Dermis microvascular lymphatic vessel endothelial cell (primary cell): Measurements from ENCODE around the gene MATN1. TPM values are rescaled to one million over a fixed set of nuclear protein-coding genes. Genes with fewer than 3 reads are reported as not detected.

Experiments
- DNase-seq, 2 donors: peaks; one replicate each; pipeline versions ENCODE4 v3.0.0 to v3.0.0-alpha.2; 2010; ENCODE audit warnings: low read depth in 2 of 2
- total RNA-seq: library from RNA; depleted of rRNA; stranded (reverse); fragments of >200 nt; gene quantifications from 2 replicates; pipeline ENCODE4 v1.2.1, GENCODE V29; 2014

MATN1 gene
- total RNA-seq, 1 donor from 2014 or later: under 0.01 TPM

DNA sequence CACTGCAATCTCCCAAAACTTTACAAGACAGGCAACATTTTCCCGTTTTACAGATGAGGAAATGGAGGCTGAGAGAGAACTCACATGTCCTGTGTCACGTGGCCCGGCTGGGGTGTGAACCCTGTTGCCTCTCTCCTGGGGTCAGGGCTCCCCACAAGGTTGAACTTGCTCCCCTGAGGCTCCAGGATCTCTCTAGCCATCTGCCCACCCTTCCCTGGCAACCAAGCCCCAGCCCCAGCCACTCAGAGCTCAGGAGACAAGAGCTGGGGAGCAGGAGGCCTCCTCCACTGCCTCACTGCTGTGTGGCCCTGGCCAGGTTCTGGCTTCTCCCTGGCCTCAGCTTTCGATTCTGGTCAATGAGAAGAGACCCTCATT lies 22.4 kb upstream of the MATN1 start:
- DNase-seq: no peak

DNA sequence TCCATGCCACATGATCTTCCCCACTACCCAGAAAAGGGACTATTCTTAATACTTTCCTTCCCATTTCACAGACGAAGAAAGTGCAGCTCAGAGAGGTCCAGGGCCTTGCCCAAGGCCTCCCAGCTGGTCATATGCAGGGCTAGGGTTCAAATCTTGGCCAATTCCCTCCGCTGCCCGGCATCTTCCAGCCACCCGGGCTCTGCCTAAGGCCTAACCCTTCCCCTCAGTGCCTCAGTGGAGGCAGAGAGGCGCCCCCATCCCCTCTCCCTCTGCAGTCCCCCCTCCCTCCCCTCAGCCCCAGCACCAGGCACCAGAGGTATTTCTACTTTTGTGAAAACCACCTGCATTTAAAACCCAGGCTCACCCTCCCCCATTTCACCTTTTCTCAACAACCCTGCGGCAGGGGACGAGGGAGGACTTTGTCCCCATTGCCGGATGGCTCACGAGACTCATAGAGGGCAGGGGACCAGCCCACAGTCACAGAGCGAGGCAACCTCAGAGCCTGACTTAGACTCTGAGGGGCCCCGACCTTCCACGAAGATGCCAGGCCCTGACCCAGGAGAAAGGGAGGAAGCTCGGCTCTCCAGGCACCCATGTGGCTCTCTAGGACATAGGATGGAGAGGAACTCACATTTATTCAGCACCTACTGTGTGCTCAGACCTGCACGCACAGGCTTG lies 21.9 kb upstream of the MATN1 start:
- no peak for DNase-seq

DNA sequence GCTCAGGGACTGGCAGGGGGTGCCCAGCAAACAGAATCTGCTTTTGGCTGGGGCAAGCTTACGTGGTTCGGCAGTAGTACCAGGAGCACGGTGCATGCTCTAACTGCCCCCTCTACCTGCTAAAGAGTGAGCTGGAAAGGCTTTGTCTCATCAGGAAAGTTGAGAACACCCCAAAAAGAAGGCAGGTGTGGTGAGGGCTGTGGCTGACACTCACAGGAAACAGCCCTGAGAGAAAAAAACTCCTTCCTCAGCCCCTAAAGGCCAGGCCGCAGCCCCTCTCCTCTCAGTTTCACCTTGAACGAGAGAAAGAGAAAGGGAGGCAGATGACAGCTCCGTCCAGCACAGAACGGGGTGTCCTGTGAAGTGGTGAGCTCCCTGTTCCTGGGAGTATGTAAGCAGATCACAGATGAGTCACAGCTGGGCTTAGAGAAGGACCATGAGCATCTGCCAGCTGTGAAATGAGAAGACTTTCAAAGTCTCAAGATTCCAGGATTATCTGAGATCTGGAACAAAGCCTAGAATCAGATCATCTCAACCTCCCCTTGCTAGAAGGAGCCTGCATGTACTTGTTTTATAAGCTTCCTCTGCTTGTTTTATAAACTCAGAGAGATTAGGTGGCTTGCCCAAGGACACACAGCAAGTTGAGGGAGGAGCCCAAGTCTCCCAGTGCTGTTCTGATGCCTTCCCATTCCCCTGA lies 20.8 kb upstream of the MATN1 start:
- no peak for DNase-seq

DNA sequence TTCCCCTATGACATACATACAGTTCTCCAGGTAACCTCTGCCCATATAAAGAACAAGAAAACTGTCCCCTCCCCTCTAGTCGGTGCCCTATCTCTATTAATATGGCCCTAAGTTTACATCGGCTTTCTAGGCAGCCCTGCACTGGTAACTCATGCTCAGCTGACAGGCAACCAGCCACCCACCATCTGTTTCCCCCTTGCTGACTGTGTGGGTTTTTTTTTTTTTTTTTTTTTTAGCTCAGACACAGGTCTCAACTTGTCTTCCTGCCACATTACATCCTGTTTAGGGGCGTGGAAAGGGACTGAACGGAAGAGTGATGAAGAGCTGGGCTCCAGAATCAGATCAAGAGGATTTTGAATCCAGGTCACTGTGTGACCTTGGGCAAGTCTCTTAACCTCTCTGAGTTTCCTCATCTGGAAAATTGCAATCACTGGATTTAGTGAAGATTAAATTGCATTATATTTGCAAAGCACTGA lies 20.2 kb upstream of the MATN1 start:
- peak; percentile 85 to 91 for DNase-seq

- no peak for DNase-seq
These were observed 19.7 kb upstream of the MATN1 start for GRCh38 chr1:30742963-30743559.

GRCh38 chr1:30742300-30742962 lies 19.0 kb upstream of the MATN1 start:
- no peak for DNase-seq

DNA sequence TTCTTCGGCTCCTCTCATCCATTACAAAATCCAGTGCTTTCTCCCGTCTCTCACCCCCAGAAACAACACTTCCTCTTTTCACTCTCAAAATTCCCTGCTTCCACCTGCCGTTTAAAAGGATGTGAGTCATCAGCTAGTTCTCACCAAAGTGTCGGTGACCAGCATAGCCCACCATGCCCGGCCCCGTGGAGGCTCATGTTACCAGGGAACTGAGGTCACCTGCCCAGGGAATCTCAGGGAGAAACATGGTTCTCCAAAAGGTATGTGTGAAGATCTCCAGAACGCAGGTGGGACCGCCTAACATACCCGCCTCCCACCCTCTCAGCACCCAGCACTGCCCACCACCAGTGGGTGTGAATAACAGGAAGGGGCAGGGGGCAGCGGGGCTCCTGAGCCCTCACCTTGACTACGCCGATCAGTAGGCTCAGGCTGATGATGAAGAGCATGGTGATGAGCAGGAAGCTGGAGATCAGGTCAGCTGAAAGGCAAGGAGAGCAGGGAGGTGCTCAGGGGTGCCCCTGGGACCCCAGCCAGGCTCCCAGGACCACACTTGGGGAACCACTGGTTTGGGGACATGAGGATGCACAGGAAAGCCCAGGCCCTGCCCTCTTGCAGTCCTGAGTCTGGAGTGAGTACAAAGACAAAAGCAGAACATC lies 18.0 kb upstream of the MATN1 start:
- peak in 1 of 2 donors; percentile 74 for DNase-seq

- DNase-seq: no peak
These were observed 17.2 kb upstream of the MATN1 start for GRCh38 chr1:30740251-30741238.

DNA sequence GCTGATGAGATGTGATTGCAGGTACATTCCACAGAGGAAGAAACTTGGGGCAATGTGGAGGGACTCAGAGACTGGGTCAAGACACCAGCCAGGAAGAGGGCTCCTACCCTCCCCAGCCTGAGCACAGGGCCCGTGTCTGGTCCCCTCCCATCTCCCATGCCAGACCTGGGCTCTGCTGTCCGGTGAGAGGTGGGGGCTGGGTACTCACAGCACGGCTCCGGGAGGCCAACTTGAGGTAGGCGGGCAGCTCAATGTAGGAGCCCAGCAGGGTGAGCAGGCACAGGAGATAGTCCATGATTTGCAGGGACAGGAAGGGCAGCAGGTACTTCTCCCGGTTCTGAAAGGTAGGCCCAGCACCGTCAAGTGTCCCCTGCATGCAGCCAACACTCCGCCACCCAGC lies 16.2 kb upstream of the MATN1 start:
- no peak for DNase-seq

DNA sequence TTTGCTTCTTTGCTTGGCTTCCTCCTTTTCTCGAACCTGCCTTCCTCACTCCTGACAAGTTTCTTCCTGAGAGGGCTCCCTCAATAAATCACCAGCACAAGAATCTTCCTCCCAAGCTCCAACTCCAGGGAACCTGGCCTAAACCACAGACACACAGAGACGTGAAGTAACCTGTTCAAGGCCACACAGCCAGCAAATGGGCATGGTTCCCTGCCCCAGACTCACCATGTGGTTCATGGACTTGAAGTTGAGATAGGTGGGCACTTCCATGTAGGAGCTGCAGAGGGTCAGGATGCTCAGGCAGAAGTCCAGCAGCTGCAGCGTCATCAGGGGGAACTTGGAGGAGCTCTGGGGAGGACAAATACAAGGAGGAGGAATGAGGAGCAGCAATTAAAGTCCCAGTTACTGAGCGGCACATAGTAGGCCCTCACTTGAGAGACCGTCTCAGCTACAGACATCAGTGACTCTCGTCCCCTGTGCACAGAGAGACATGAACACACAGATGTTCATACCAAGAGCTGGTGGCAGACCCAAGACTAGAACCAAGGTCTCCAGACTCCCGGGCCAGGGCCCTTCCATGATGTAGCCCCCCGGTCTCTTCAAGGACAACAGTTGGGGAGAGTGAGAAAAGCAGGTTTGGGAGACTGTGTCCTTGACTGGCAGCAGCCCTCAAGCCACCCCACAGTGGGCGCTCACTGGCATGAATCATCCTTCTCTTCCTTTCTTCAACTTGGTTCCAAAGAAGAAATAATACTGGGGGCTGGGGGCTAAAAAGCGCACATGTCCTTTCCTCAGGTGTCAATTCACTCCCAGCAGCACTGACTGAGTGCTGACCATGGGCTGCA lies 15.6 kb upstream of the MATN1 start:
- no peak for DNase-seq

GRCh38 chr1:30738040-30738714 lies 14.8 kb upstream of the MATN1 start:
- no peak for DNase-seq

- no peak for DNase-seq
These were observed 14.1 kb upstream of the MATN1 start for GRCh38 chr1:30737357-30738039.

DNA sequence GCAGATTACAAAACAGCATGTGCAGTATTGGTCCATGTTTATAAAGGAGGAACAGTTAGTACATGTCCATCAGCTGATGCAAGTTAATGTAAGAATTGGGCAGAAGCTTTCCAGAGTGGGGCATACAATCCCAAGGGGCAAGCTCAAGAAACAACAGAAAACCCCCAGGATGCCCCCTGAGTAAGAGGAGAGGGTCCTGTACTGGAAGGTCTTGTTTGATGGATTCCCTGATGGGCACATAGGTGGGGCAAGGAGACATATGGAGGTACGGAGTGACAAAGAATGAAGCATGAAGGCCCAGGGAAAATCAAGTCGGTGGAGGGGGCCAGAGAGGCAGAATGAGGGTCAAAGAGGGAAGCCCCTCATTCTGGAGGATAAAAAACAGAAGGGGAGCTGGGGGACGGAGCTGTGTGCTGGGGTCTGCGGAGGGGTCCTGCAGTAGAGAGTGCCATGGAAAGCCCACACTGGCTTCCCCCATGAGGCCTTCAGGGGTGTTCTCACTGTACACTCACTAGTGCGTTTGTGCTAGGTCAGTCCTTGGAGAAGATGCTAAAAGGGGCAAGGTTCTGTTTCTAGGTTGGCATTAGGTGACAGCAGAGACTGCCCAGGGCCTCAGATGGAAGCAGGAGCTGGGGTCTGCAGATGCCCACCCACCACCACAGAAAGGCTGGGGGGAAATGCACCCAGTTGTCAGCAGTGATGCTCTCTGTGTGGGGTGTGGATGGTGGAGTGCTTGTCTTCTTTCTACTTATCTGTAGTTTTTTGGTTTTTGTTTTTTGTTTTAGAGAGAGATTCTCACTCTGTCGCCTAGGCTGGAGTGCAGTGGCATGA lies 12.5 kb upstream of the MATN1 start:
- DNase-seq: no peak

GRCh38 chr1:30735124-30735523 lies 11.7 kb upstream of the MATN1 start:
- DNase-seq: no peak

DNA sequence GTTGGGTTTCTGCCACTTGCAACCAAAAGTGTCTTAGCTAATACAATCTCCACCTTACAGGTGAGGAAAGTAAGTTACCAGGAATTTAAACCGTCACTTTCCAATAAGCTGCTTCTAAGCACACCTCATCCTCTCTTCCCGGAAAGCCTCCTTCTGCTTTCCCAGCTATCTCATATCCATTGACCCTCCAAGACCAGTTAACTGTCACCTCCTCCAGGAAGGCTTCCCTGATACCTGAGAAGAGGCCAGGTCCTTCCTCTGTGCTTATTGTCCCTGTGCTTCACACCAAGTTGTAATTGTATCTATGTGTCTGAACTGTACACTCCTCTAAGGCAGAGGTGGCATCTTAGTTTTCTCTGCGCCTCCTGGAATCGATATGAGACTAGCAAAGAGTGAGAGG lies 11.2 kb upstream of the MATN1 start:
- no peak for DNase-seq

GRCh38 chr1:30734106-30734505 lies 10.7 kb upstream of the MATN1 start:
- no peak for DNase-seq

GRCh38 chr1:30733493-30733892 lies 10.1 kb upstream of the MATN1 start:
- no peak for DNase-seq
